ENCODE data around the gene NSMF.
"Not testable (repeated sequence)": the region's sequence is repeated elsewhere in the genome, so short reads cannot be mapped to it uniquely, and the experiment has no call there.

NSMF gene

DNA sequence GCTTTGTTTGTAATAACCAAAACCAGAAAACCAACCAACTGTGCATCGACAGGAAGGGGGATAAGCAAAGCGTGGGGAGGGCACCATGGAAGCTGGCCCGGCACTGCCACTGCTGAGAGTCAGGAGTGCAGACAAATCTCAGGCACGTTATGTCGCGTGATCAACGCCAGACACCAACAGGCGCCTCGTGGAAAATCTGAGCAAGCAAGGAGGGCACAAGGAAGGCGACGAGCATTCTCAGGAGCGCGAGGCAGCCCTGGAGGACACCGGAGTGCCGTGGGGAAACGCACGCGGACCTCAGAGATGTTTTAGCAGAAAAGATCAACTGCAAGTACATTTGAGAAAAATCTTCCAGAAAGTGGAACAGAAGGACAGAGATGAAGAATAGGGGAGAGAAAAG lies 15.1 kb upstream of the NSMF start:
- DNase-seq = no peak

DNA sequence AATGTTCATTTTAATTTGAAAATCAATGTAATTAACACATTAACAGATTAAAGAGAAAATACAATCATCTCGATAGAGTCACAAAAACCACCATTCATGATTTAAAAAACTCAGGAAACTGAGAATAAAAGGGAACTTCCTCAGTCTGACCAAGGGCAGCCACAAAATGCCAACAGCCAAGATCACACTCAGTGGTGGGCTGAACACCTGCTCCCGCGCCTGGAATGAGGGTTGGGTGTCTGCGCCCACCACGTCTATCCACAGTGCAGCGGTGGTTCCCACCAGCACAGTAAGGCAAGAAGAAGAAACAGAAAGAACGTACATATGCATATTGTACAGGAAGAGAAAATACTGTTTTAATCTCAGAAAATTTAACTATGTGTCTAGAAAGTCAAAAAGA lies 11.7 kb upstream of the NSMF start:
- no peak for DNase-seq

DNA sequence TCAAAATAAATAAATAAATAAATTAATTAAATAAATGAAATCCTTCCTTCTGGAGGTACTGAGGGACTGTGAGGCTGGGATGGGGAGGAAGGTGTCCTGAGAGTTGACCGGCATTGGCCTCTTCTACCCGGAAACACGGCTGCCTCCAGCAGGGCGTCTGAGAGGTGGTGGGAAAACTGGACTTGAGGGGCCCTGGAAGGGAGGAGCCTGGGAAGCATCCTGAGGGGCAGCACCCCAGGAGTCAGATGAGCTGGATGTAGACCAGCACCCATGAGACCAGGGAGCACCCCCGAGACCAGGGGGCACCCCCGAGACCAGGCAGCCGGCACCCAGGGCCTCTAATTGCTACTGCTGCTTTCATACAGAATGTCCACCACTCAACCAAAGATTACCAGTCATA lies 8.8 kb upstream of the NSMF start:
- DNase-seq = no peak

DNA sequence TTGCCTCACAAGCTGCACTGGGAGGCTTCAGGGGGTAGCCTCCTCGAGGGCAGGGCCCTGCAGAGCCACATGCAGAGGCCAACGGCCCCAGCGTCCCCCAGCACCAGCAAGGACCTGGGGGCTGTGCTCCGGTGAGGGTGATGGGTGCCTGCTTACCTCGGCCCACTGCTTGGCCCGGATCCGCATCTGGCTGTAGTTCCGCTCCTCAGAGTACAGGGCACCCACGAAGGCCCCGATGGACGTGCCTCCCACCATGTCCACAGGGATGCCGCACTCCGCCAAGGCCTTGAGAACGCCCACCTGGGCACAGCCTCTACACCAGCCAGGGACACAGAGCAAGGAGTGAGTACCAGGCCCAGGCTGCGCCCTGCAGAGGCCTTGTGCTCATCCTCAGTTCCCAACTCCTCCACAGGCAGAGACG lies 8.0 kb upstream of the NSMF start:
- DNase-seq = no peak

DNA sequence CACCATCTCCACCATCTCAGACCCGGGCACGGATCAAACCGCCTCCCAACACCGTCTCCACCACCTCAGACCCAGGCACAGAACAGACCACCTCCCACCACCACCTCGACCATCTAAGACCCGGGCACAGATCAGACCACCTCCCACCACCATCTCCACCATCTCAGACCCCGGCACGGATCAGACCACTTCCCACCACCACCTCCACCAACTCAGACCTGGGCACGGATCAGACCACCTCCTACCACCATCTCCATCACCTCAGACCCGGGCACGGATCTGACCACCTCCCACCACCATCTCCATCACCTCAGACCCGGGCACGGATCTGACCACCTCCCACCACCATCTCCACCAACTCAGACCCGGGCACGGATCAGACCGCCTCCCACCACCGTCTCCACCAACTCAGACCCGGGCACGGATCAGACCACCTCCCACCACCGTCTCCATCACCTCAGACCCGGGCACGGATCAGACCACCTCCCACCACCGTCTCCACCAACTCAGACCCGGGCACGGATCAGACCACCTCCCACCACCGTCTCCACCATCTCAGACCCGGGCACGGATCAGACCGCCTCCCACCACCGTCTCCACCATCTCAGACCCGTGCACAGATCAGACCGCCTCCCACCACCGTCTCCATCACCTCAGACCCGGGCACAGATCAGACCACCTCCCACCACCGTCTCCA lies 7.4 kb upstream of the NSMF start:
- DNase-seq = not testable (repeated sequence)

DNA sequence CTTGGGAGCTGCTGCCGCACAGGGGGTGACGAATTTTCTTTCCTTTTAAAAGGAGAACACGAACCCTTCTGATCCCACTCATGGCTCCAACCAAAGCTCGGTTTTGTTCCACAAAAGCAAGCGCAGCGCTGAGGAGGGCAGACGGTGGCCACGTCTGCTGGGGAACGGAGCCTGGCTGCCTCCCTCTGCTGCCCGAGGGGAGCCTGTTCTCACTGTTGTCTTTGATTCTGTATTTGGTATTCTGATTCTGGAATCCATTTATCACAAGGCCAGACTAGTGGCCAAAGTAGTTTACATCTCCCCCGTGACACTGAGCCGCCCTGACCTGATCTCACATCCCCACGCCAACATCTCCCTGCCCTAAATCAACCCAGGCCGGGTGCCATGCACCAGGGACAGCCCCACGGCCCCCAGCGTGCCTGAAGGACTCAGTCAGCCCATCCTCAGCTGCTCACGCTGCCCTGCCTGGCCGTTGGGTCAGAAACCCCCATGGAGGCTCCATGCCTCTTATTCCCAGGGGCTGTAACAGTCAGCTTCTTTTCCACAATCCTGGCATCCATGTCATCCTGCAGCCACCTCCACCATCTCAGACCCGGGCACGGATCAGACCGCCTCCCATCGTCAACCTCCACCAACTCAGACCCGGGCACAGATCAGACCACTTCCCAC lies 6.7 kb upstream of the NSMF start:
- no peak for DNase-seq

DNA sequence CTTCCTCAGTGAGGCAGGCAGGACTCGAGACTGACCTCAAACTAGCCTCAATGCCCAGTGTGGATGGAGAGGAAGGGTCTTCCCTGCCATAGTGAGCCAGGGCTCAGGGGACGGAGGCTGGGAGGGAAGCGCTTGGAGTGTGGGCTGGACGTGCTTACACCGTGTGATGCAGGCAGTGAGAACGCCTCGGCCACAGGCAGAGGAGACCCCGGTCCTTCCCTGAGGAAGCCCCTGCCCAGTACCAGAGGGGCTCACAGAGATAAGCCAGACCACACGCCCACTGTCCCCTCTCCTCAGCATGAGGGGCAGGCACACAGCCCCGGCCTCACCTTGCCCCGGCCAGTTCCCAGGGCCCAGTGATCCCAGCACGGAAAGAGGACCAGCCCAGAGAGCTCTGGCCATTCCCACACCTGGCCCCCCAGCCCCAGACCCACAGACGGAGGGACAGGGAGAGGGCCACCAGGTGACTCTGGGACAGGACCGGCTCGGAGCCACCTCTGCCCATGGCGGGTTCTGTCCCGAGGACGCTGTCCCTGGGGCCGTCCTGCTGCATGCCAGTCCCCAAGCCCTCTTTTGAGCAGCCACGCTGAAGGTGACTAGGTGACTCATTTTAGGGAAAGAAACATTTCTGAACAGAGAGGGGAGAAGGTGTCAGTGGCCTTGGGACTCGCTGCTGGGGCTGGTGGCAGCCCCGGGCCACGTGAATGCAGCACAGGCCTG lies 6.0 kb upstream of the NSMF start:
- DNase-seq = no peak

DNA sequence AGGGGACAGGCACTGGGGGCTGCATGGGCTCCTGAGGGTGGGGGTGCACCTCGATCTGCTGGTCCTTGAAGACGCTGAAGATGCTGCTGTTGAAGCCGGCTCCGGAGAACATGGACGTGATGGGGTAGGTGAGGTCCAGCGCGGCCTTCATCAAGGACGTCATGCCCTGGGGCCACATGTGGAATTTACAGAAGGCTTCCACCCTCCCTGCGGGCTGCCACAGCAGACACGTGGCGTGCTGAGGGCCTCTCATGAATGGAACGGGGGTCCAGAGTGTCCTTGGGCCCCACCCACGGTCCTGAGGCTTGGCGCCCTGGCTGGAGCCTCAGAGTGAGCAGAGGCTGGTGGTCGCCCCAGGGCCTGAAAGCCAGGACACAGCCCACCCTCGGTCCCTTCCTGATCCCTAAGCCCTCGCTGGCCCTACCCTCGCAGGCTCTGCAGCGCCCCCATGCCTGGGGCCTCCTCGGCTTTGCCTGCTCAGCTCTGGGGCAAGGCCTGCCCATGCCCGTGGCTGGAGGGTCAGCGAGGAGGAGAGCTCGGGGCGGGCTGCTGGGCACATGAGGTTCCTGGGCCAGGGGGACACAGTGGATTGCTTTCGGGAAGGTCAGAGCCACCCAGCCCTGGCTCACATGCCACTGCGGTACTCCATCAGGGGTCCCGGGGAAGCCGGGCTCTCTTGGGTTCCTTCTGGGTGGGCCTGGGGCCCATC lies 5.3 kb upstream of the NSMF start:
- DNase-seq = no peak

DNA sequence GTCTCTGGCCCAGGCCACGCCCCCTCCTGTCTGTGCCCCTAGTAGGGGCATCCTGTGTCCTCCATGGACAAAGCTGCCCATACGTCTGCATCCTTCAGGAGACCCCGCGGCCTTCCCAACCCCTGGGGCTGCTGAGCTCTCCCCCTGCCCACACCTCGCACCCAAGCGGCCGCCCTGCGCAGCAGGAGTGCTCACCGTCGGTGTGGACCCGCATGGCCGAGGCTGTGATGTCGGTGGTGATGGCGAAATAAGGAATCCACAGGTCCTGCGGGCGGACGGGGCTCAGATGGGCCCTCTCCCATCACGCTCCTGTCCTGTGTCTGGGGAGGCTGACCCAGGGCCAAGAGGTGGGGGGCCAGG lies 4.8 kb upstream of the NSMF start:
- no peak for DNase-seq

DNA sequence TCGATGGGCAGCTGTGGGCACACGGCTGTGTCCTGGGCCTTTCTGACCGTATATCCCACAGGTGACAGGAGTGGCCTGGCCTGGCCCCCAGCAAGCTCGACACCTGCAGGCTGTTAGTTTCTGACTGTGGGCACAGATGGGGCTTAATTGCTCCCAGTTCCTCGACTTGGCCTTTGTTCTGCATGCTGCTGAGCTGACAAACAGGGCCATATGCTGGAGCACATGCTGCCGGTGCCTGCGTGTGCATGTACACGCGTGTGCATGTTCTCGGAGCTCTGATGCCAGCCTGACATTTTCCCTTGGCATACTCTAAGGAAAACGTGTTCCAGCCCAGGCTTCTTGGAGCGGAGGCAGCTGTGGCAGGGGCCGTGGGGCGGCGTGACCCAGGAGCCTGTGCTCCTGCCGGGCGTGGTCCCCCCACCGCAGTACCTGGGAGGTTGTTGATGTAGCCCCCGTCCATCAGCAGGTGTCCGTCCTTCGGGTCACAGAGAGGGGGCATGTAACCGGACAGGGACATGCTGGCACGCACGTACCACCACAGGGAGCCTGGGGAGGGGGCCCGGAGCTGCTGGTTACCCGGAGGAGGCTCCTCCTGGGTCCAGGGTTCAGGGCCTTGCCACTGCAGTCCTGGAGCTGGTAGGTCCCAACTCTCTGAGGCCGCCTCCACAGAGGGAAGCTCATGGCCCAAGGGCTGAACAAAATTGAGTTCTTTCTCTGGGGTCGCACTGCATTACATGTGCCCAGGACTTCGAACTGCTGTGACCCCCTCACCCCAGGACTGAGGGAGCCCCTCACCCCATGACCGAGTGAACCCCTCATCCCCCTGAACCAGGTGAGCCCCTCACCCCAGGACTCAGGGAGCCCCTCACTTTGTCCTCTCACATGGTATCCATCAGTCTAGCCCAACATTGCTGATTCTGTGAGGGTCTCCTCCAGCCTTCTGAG lies 4.1 kb upstream of the NSMF start:
- DNase-seq = no peak

DNA sequence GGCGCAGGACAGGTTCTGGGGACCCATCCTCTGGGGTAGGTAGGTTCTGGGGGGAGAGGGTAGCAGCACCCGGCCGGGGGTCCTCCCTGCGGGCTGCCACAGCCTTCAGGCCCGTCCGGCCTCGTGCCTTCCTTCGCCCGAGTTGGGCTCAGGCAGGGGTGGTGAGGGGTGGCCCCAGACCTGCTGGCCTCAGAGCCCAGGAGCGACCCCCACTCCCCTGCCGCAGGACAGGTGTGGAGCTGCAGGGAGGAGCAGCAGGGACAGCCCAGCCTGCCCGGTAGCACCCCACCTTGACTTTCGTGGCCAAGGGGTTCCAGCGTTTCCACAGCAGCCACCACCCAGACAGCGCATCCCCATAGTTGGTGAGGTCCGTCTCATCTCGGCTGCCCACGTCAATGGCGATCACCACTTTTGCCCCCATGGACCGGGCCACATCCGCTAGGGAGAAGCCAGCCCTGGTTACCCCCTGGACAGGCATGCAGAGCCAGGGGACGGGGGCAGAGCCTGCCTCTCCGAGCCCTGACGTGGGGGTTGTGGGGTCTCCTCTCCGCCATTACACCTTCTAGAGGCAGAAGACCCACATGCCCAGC lies 3.4 kb upstream of the NSMF start:
- peak in 1 of 6 experiments; percentile 55 for DNase-seq

DNA sequence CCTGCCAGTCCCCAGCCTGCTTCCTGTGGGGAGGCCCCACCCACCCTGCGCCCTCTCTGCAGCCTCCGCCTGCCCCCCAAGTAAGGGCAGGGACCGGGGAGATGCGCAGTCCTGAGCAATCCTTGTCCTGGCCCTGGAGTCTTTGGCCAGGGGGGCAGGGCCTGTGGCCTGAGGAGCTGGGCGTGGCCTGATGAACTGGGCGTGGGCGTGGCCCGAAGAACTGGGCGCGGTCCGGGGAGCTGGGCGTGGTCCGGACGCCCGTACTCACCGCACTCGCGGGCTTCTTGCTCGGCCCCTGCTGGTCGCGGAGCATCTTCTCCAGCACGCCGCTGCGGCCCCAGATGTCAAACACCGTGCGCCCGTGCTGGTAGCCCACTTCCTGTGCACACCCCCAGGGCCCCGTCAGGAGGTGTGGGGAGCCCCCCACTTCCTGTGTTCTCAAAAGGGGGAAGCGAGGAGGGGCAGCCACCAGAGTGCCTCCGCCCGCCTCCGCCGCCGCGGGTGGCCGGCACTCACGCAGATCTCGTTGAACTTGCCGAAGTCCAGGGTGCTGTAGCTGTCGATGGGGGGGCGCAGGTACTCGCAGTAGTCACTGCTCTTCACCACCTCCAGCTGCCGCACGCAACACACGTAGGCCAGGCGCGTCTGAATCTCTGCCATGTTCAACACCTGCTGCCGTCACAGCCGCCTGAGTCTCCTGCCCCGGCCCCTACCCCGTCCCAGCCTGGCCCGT lies 2.7 kb upstream of the NSMF start:
- peak; percentile 68 to 91 (median 79) for DNase-seq

DNA sequence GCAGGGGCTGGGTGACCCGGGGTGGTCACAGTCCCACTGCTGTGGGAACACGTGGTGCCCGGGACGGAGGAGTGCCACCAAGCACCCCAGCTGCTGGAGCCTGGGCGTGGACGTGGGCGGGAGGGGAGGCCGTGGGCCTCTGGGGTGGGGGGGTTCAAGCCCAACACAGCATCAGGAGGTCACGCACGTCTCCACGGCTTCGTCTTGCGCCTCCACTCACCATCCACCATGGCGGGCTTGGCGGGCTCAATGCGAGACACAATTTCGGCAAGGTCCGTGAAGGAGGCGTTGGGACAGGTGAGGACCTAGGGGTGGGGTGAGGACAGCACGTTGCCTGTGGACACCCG lies 2.2 kb upstream of the NSMF start:
- peak in 1 of 6 experiments; percentile 42 for DNase-seq

DNA sequence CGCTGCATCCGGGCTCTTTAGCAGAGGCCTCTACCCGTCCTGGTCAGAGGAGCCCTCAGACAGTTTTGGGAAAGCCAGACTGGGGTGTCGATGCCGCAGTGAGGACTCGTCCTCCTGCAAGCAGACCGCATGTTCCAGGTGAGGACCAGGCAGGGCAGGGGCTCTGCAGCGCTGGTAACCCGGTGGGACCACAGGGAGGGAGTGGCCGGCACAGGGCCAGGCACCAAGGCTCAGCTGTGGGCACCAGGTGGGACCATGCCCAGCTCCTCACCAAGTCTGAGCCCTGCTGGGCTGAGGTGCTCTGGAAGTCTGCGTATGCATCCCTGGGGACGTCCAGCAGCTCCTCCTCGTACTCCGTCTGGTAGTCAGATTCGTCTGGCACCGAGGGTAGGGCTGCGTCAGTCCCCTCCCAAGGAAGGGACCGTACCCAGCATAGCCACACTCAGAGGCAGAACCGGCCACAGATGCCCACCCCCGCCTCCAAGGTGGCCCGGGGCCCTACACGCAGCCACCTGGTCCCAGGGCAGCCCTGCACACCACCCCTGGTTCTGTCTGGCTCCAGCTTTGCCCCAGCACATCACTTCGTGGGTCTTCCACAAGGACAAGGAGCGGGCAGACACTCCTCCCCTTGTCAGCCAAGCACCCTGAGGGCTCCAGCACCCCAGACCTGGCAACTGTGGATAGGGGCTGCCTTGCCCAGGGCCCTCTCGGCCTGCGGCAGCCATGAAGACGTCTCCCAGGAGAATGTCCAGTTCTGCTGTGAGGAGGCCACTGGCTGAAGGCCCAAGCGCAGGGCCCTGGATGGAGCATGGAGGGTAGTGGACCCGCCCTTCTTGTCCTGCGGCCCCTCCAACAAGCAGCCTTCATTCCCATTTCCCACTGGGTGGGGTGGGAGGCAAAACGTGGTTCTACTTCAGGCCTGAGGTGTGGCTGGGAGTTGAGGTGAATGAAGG lies 1.5 kb upstream of the NSMF start:
- no peak for DNase-seq

DNA sequence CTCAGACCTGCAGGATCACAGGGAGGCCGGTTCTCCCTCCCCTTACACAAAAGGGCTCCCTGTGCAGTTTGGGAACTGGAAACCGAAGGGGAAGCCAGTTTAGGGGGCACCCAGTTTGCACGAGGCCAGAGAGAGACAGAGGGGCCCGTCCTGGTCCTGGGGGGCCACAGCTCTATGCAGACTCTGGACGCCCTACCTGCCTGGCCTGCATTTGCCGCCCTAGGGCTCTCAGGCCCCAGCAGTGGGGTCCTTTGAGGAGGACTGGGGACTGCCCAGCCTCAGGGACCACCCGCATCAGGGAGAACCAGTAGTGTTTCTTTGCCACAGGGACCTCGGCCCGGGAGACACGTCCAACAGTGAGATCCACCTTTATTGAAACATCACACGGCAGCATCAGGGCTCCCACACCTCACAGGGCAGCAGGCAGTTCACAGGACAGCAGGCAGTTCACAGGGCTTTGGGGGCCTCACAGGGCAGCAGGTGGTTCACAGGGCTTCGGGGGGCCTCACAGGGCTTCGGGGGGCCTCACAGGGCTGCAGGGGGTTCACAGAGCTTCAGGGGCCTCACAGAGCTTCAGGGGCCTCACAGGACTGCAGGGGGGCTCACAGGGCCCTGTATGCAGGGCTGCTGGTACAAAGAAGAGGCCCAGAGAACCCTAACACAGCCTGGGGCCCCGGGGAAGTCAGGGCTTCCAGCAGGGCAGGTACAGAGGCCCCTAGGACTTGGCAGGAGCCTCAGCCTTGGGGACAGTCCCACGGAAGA lies 648 bp upstream of the NSMF start:
- peak in 1 of 6 experiments; percentile 29 for DNase-seq

DNA sequence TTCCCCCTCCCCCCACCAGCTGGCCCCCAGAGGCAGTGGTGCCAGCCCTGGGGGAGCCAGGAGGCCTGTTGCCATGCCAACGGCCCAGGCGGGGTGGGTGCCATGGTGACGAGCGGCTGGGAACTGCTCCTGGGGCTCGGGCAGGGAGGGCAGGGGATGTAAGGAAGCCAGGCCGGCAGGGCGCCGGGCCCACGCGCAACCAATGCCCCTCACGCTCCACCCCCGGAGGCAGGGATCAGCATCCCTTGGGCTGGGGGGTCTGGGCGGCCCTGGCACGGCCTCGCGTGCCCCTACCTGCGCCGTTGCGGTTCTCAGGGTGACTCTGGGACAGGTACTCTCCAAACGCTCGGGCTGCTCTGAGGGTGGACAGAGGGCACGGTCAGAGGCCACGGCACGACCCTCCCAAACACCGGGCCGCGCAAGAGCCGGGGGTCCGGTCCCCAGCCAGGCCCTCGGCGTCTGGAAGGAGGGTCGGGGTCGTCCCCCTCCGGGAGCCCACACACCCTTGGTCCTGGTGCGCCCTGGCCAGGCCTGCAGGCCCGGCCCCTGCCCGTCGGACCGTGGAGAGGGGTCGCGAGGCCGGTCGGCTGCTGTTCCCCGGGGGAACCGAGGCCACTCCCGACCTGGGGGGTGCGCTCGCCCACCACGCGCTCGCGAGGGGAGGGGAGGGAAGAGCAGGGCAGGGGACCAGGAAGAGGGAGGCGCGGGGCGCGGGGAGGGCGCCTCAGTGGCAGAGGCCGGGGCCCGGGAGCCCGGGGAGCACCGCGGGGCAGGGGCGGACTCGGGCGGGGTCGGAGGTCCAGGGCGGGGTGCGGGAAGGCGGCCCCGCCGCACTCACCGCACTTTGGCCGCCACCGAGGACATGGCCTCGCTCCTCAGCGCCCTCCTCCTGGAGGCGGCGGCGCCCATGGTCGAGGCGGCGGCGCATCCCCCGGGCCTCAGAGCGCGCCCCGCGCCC lies 661 bp downstream of the NSMF start:
- peak in 1 of 6 experiments; percentile 23 for DNase-seq

DNA sequence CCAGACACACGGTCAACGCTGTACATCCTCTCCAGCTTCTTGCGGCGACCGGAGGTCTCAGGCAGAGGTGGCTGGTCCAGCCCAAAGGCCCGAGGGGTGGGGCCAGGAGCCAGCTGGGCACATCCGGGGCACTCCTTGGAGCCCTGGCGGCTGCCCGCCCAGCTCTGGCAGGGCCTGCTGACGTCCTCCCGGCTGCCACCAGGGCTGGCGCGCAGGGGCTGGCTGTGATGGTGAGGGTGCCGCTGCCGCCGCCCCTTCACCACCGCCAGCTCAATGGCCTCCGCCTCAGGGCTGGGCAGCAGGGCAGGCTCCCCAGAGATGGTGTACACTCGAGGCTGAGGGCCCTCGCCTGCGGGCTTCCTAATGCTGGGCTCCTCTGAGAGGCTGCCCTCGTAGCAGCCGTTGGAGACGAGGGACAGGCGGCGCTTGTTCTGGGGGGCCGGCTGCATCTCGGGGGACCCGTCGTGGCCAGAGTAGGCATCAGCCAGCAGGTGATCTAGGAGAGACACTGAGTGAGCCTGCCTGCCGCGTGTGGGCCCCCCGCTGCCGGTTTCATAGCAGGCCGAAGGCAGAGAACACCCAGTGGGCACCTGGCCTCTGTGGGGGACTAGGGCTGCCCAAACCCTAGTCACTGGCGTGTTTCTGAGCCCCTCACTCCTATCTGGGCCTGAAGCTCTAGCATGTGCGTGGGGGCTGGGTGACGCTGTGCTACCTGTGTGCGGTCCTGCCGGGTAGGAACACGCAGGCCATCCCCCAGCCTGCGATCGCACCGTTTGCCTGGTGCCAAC lies 1.5 kb downstream of the NSMF start:
- no peak for DNase-seq
